ENCODE data around the gene DHRS11.

Gene DHRS11

DNA sequence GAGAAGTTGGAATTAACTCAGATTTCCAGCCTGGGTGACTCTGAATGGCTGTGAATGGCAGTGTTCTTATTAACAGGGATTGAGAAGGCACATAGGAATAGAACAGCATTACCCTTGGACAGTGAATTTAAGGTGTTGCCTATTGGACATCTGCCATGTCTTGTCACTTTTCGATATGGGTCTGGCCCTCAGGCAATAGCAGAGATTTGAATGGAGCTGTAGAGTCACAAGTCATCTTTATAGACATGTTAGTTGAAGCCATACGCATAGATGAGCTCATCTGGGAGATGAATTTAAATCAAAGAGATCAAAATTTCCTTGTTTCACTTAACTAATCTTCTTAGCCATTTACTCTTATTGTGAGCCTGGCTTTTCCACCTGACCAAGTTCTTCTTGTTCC, 14.9 kb upstream of the DHRS11 start:
- no peak for ATAC-seq
- TF ChIP-seq ZC3H10 (CRISPR knock-in tag; IDR thresholded peaks at IDR 0.05) (no peak), TOX (CRISPR knock-in tag; IDR thresholded peaks at IDR 0.05; ENCODE audit: borderline replicate concordance) (no peak), BACH2 (CRISPR knock-in tag; IDR thresholded peaks at IDR 0.05; ENCODE audit: borderline replicate concordance) (no peak), SNAI2 (CRISPR knock-in tag; IDR thresholded peaks at IDR 0.05) (no peak), PPARA (CRISPR knock-in tag; IDR thresholded peaks at IDR 0.05; ENCODE audit: borderline replicate concordance) (no peak), TCF4 (CRISPR knock-in tag; IDR thresholded peaks at IDR 0.05; ENCODE audit: borderline replicate concordance) (no peak), ISL1 (CRISPR knock-in tag; IDR thresholded peaks at IDR 0.05) (no peak)
- TF ChIP-seq, protein P1, sequence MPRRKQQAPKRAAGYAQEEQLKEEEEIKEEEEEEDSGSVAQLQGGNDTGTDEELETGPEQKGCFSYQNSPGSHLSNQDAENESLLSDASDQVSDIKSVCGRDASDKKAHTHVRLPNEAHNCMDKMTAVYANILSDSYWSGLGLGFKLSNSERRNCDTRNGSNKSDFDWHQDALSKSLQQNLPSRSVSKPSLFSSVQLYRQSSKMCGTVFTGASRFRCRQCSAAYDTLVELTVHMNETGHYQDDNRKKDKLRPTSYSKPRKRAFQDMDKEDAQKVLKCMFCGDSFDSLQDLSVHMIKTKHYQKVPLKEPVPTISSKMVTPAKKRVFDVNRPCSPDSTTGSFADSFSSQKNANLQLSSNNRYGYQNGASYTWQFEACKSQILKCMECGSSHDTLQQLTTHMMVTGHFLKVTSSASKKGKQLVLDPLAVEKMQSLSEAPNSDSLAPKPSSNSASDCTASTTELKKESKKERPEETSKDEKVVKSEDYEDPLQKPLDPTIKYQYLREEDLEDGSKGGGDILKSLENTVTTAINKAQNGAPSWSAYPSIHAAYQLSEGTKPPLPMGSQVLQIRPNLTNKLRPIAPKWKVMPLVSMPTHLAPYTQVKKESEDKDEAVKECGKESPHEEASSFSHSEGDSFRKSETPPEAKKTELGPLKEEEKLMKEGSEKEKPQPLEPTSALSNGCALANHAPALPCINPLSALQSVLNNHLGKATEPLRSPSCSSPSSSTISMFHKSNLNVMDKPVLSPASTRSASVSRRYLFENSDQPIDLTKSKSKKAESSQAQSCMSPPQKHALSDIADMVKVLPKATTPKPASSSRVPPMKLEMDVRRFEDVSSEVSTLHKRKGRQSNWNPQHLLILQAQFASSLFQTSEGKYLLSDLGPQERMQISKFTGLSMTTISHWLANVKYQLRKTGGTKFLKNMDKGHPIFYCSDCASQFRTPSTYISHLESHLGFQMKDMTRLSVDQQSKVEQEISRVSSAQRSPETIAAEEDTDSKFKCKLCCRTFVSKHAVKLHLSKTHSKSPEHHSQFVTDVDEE (CRISPR knock-in tag; IDR thresholded peaks at IDR 0.05), result no peak
- TF ChIP-seq, protein P2, sequence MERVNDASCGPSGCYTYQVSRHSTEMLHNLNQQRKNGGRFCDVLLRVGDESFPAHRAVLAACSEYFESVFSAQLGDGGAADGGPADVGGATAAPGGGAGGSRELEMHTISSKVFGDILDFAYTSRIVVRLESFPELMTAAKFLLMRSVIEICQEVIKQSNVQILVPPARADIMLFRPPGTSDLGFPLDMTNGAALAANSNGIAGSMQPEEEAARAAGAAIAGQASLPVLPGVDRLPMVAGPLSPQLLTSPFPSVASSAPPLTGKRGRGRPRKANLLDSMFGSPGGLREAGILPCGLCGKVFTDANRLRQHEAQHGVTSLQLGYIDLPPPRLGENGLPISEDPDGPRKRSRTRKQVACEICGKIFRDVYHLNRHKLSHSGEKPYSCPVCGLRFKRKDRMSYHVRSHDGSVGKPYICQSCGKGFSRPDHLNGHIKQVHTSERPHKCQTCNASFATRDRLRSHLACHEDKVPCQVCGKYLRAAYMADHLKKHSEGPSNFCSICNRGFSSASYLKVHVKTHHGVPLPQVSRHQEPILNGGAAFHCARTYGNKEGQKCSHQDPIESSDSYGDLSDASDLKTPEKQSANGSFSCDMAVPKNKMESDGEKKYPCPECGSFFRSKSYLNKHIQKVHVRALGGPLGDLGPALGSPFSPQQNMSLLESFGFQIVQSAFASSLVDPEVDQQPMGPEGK (CRISPR knock-in tag; IDR thresholded peaks at IDR 0.05; ENCODE audit: borderline replicate concordance), result no peak

DNA sequence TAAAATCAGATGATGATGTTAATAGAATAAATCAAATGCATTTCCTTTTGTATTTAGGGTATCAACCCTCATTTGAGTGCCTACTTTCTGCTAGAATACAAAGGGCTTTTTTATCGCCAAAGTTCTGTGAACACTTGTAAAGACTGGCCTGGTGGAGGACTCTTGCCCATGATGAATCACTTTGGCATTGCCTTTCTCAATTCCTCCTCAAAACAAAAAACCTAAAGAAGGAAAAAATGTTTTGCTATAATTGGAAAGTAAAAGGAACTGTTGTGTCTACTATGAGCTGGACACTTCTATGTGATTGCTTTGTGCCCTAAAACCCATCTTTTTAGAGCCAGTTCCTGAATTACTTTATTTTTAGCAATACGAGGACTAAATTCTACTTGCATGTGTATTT, 13.0 kb upstream of the DHRS11 start:
- TF ChIP-seq TOX (CRISPR knock-in tag; IDR thresholded peaks at IDR 0.05; ENCODE audit: borderline replicate concordance) (no peak), PPARA (CRISPR knock-in tag; IDR thresholded peaks at IDR 0.05; ENCODE audit: borderline replicate concordance) (no peak), CSDC2 (CRISPR knock-in tag; IDR thresholded peaks at IDR 0.05) (no peak), TCF4 (CRISPR knock-in tag; IDR thresholded peaks at IDR 0.05; ENCODE audit: borderline replicate concordance) (no peak), ZNF565 (CRISPR knock-in tag; conservative IDR thresholded peaks at IDR 0.05; ENCODE audit: low read depth) (no peak), ESRRG (CRISPR knock-in tag; IDR thresholded peaks at IDR 0.05) (no peak), ISL1 (CRISPR knock-in tag; IDR thresholded peaks at IDR 0.05) (no peak), OSR1 (CRISPR knock-in tag; IDR thresholded peaks at IDR 0.05) (no peak), ZC3H10 (CRISPR knock-in tag; IDR thresholded peaks at IDR 0.05) (no peak), ZNF70 (CRISPR knock-in tag; IDR thresholded peaks at IDR 0.05) (no peak), ZFP30 (CRISPR knock-in tag; IDR thresholded peaks at IDR 0.05) (no peak), SNAI2 (CRISPR knock-in tag; IDR thresholded peaks at IDR 0.05) (no peak)
- TF ChIP-seq, protein P2 (CRISPR knock-in tag; IDR thresholded peaks at IDR 0.05; ENCODE audit: borderline replicate concordance), result no peak
- TF ChIP-seq, protein P1 (CRISPR knock-in tag; IDR thresholded peaks at IDR 0.05), result no peak
- TF ChIP-seq, protein P3, sequence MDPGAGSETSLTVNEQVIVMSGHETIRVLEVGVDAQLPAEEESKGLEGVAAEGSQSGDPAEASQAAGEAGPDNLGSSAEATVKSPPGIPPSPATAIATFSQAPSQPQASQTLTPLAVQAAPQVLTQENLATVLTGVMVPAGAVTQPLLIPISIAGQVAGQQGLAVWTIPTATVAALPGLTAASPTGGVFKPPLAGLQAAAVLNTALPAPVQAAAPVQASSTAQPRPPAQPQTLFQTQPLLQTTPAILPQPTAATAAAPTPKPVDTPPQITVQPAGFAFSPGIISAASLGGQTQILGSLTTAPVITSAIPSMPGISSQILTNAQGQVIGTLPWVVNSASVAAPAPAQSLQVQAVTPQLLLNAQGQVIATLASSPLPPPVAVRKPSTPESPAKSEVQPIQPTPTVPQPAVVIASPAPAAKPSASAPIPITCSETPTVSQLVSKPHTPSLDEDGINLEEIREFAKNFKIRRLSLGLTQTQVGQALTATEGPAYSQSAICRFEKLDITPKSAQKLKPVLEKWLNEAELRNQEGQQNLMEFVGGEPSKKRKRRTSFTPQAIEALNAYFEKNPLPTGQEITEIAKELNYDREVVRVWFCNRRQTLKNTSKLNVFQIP (CRISPR knock-in tag; IDR thresholded peaks at IDR 0.05; ENCODE audit: borderline replicate concordance, low read depth), result no peak
- no peak for ATAC-seq

DNA sequence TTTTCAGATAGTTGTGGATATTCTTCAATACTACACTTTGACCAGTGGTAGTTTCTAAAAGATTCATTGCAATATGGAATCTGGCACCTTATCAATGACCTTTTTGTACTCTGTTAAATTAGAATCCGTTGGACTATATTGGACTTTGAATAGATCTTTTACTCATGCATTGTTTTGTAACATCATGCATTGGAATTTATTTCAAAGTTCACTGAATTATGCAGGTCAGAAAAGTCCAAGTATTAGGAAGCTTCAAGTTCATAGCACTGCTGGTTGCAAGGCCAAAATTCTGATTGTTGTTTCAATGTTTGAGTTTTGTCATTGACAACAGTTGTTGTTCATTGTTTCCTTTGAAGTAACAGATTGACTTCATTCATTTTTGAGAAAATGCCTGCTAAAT, 7.9 kb upstream of the DHRS11 start:
- ATAC-seq, result no peak
- TF ChIP-seq, protein P2 (CRISPR knock-in tag; IDR thresholded peaks at IDR 0.05; ENCODE audit: borderline replicate concordance), result no peak
- no peak for TF ChIP-seq ZNF70 (CRISPR knock-in tag; IDR thresholded peaks at IDR 0.05)
- no peak for TF ChIP-seq ZNF565 (CRISPR knock-in tag; conservative IDR thresholded peaks at IDR 0.05; ENCODE audit: low read depth)
- TF ChIP-seq ARNTL (CRISPR knock-in tag; IDR thresholded peaks at IDR 0.05; ENCODE audit: borderline replicate concordance, low read depth), result no peak
- TF ChIP-seq, protein P4, sequence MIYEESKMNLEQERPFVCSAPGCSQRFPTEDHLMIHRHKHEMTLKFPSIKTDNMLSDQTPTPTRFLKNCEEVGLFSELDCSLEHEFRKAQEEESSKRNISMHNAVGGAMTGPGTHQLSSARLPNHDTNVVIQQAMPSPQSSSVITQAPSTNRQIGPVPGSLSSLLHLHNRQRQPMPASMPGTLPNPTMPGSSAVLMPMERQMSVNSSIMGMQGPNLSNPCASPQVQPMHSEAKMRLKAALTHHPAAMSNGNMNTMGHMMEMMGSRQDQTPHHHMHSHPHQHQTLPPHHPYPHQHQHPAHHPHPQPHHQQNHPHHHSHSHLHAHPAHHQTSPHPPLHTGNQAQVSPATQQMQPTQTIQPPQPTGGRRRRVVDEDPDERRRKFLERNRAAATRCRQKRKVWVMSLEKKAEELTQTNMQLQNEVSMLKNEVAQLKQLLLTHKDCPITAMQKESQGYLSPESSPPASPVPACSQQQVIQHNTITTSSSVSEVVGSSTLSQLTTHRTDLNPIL (CRISPR knock-in tag; IDR thresholded peaks at IDR 0.05; ENCODE audit: low read depth), result no peak
- TF ChIP-seq ZFP30 (CRISPR knock-in tag; IDR thresholded peaks at IDR 0.05), result no peak
- no peak for TF ChIP-seq OSR1 (CRISPR knock-in tag; IDR thresholded peaks at IDR 0.05)
- TF ChIP-seq CSDC2 (CRISPR knock-in tag; IDR thresholded peaks at IDR 0.05), result no peak
- no peak for TF ChIP-seq ISL1 (CRISPR knock-in tag; IDR thresholded peaks at IDR 0.05)
- TF ChIP-seq, protein P5, sequence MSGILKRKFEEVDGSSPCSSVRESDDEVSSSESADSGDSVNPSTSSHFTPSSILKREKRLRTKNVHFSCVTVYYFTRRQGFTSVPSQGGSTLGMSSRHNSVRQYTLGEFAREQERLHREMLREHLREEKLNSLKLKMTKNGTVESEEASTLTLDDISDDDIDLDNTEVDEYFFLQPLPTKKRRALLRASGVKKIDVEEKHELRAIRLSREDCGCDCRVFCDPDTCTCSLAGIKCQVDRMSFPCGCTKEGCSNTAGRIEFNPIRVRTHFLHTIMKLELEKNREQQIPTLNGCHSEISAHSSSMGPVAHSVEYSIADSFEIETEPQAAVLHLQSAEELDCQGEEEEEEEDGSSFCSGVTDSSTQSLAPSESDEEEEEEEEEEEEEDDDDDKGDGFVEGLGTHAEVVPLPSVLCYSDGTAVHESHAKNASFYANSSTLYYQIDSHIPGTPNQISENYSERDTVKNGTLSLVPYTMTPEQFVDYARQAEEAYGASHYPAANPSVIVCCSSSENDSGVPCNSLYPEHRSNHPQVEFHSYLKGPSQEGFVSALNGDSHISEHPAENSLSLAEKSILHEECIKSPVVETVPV (CRISPR knock-in tag; IDR thresholded peaks at IDR 0.05), result no peak
- TF ChIP-seq PPARA (CRISPR knock-in tag; IDR thresholded peaks at IDR 0.05; ENCODE audit: borderline replicate concordance), result no peak
- TF ChIP-seq SNAI2 (CRISPR knock-in tag; IDR thresholded peaks at IDR 0.05), result no peak
- no peak for TF ChIP-seq ESRRG (CRISPR knock-in tag; IDR thresholded peaks at IDR 0.05)
